Fibroblast of lung (primary cell): Measurements from ENCODE around the gene TMEFF2. TPM values are rescaled to one million over a fixed set of nuclear protein-coding genes. Genes with fewer than 3 reads are reported as not detected.

Experiments
- DNase-seq, 2 donors: peaks; one replicate each; pipeline versions ENCODE4 v3.0.0 to v3.0.0-alpha.2; 2010; ENCODE audit warnings: low read depth in 2 of 2
- H2AFZ ChIP-seq: 2 replicates; pipeline ENCODE4 v1.5.1; 2012; ENCODE audit warnings: low read length, control low read depth, inconsistent platforms
- H3K27ac ChIP-seq: 2 replicates; pipeline ENCODE4 v1.5.1; 2011; ENCODE audit warnings: low read length, control low read depth; ENCODE audit not compliant: insufficient read depth
- H3K27me3 ChIP-seq: 2 replicates; pipeline ENCODE4 v1.5.1; 2011; ENCODE audit warnings: mild to moderate bottlenecking, low read length; ENCODE audit not compliant: control insufficient read depth, insufficient read depth
- H3K36me3 ChIP-seq: 2 replicates; pipeline ENCODE4 v1.5.1; 2011; ENCODE audit warnings: low read length; ENCODE audit not compliant: control insufficient read depth, insufficient read depth
- H3K4me1 ChIP-seq: 2 replicates; pipeline ENCODE4 v1.5.1; 2011; ENCODE audit warnings: low read length; ENCODE audit not compliant: control insufficient read depth, insufficient read depth; ENCODE audit errors: extremely low read depth
- H3K4me2 ChIP-seq: 2 replicates; pipeline ENCODE4 v1.5.1; 2011; ENCODE audit warnings: low read length, control low read depth; ENCODE audit not compliant: insufficient read depth; ENCODE audit errors: extremely low read depth
- H3K4me3 ChIP-seq, 4 experiments: fragments of 200-600 bp in 1 of 4; sonication (generic) in 1 of 4; replicated peaks in 1 of 4; 2 replicates each; pipeline ENCODE4 v1.5.1; 2011 to 2016; ENCODE audit warnings: low read length in 4 of 4, low read depth in 3 of 4, mild to moderate bottlenecking in 3 of 4, control low read depth in 2 of 4, inconsistent platforms in 1 of 4, mixed read lengths in 1 of 4; ENCODE audit not compliant: insufficient read depth in 1 of 4; ENCODE audit errors: control extremely low read depth in 1 of 4
- H3K79me2 ChIP-seq: 2 replicates; pipeline ENCODE4 v1.5.1; 2012; ENCODE audit warnings: mild to moderate bottlenecking, low read length, inconsistent platforms; ENCODE audit not compliant: control insufficient read depth, insufficient read depth
- H3K9ac ChIP-seq: 2 replicates; pipeline ENCODE4 v1.5.1; 2011; ENCODE audit warnings: mild to moderate bottlenecking, low read length, control low read depth; ENCODE audit not compliant: insufficient read depth
- H3K9me3 ChIP-seq: 2 replicates; pipeline ENCODE4 v1.5.1; 2012; ENCODE audit warnings: low read depth, low read length; ENCODE audit not compliant: control insufficient read depth, insufficient read depth
- H4K20me1 ChIP-seq: 2 replicates; pipeline ENCODE4 v1.5.1; 2011; ENCODE audit warnings: low read length; ENCODE audit not compliant: control insufficient read depth, insufficient read depth; ENCODE audit errors: extremely low read depth
- CTCF ChIP-seq, 2 donors: IDR thresholded peaks in 1 of 2; conservative IDR thresholded peaks in 1 of 2; 1 replicate in 1 of 2; 2 replicates in 1 of 2; pipeline ENCODE4 v1.5.1; 2011 to 2012; ENCODE audit warnings: low read length in 2 of 2, control low read depth in 1 of 2, inconsistent platforms in 1 of 2, low read depth in 1 of 2, mild to moderate bottlenecking in 1 of 2
- EZH2 ChIP-seq: IDR thresholded peaks from 2 replicates; pipeline ENCODE4 v1.5.1; 2012; ENCODE audit warnings: low read length, control low read depth, mild to moderate bottlenecking; ENCODE audit errors: missing control alignments
- polyA plus RNA-seq, 2 donors: library from polyadenylated mRNA; depleted of rRNA in 1 of 2; stranded (reverse) in 1 of 2; unstranded in 1 of 2; fragments of >200 nt; gene quantifications; 2 replicates each; pipeline ENCODE4 v1.2.1, GENCODE V29; 2011 to 2012; ENCODE audit warnings: missing spikeins in 1 of 2
- total RNA-seq: library from RNA; depleted of rRNA; stranded (reverse); fragments of >200 nt; gene quantifications from 2 replicates; pipeline ENCODE4 v1.2.1, GENCODE V29; 2014

Gene TMEFF2
- total and polyA plus RNA-seq, 2 donors (not counting 1 experiment from before 2014, with no cell fraction given) = 0.33 to 0.87 TPM

- H3K9ac ChIP-seq = no peak overlapping the region
- H3K27ac ChIP-seq = no peak overlapping the region
- no peaks in the 10 kb centered on the region for H3K27me3 ChIP-seq
- H3K36me3 ChIP-seq = no peaks in the 10 kb centered on the region
- peak in 1 of 2 donors; percentile 86 for DNase-seq
- no peak overlapping the region for H2AFZ ChIP-seq
- H3K4me2 ChIP-seq = no peak overlapping the region
- no peaks in the 10 kb centered on the region for H4K20me1 ChIP-seq
- peaks cover 2% of the 10 kb centered on the region for H3K4me1 ChIP-seq
- no peak for TF ChIP-seq EZH2
- TF ChIP-seq CTCF (conservative IDR thresholded peaks at IDR 0.05 in 1 of 2, IDR thresholded peaks at IDR 0.05 in 1 of 2; ENCODE audit: low read depth in 1 of 2, low read length in 2 of 2) = no peak
- H3K79me2 ChIP-seq = no peaks in the 10 kb centered on the region
- no peak overlapping the region for H3K4me3 ChIP-seq
- no peaks in the 10 kb centered on the region for H3K9me3 ChIP-seq
Observed at GRCh38 chr2:192124571-192124970, 70.2 kb downstream of the TMEFF2 start.

- Histone ChIP-seq H3K79me2 (no peaks in the 10 kb centered on the region), H3K4me3 (no peak overlapping the region), H3K4me1 (peaks cover 2% of the 10 kb centered on the region), H3K4me2 (no peak overlapping the region), H3K9me3 (no peaks in the 10 kb centered on the region), H3K27ac (no peak overlapping the region), H3K9ac (no peak overlapping the region), H4K20me1 (no peaks in the 10 kb centered on the region), H3K27me3 (no peaks in the 10 kb centered on the region), H3K36me3 (no peaks in the 10 kb centered on the region), H2AFZ (no peak overlapping the region)
- no peak for TF ChIP-seq EZH2
- TF ChIP-seq CTCF (conservative IDR thresholded peaks at IDR 0.05 in 1 of 2, IDR thresholded peaks at IDR 0.05 in 1 of 2; ENCODE audit: low read depth in 1 of 2, low read length in 2 of 2) = no peak
- peak; percentile 57 to 61 for DNase-seq
Observed at GRCh38 chr2:192123847-192124246, 70.9 kb downstream of the TMEFF2 start.

GRCh38 chr2:192122946-192123345 is 71.8 kb downstream of the TMEFF2 start:
- no peaks in the 10 kb centered on the region for H3K36me3 ChIP-seq

More at GRCh38 chr2:192122946-192123345, 71.8 kb downstream of the TMEFF2 start:
- no peak for DNase-seq
- no peak overlapping the region for H3K4me3 ChIP-seq
- H4K20me1 ChIP-seq = no peaks in the 10 kb centered on the region
- no peak overlapping the region for H3K27ac ChIP-seq
- no peaks in the 10 kb centered on the region for H3K79me2 ChIP-seq
- TF ChIP-seq EZH2 (no peak), CTCF (conservative IDR thresholded peaks at IDR 0.05 in 1 of 2, IDR thresholded peaks at IDR 0.05 in 1 of 2; ENCODE audit: low read depth in 1 of 2, low read length in 2 of 2) (no peak)
- H3K9ac ChIP-seq = no peak overlapping the region
- H3K4me1 ChIP-seq = peaks cover 2% of the 10 kb centered on the region
- no peak overlapping the region for H3K4me2 ChIP-seq
- H2AFZ ChIP-seq = no peak overlapping the region
- no peaks in the 10 kb centered on the region for H3K27me3 ChIP-seq
- H3K9me3 ChIP-seq = no peaks in the 10 kb centered on the region
